DMS153 (cell line): ENCODE measurements around the gene APH1A.
"Not testable (repeated sequence)": the region's sequence is repeated elsewhere in the genome, so short reads cannot be mapped to it uniquely, and the experiment has no call there.

ENCODE experiments used
- DNase-seq: peaks from one replicate; lab custom pipeline; 2025; lab: John Stamatoyannopoulos, UW

The APH1A gene

GRCh38 chr1:150268705-150269403 is at the start of gene APH1A:
APH1A (minus strand) TSS chr1:150269016; CDS start chr1:150268810, 206 bp downstream.
- DNase-seq = peak; percentile 97

- DNase-seq = not testable (repeated sequence)
These were observed 45.9 kb upstream of the APH1A start for GRCh38 chr1:150314691-150315090.

GRCh38 chr1:150311762-150312161 is 42.9 kb upstream of the APH1A start:
- DNase-seq = no peak

GRCh38 chr1:150309758-150310508 is 41.1 kb upstream of the APH1A start:
- peak; percentile 87 for DNase-seq

- not testable (repeated sequence) for DNase-seq
These were observed 39.8 kb upstream of the APH1A start for GRCh38 chr1:150308585-150308984.

GRCh38 chr1:150302902-150303301 is 34.1 kb upstream of the APH1A start:
- DNase-seq = no peak

- DNase-seq = no peak
These were observed 33.5 kb upstream of the APH1A start for GRCh38 chr1:150302338-150302737.

GRCh38 chr1:150299716-150300115 is 30.9 kb upstream of the APH1A start:
- no peak for DNase-seq

- no peak for DNase-seq
These were observed 26.7 kb upstream of the APH1A start for GRCh38 chr1:150295476-150295875.

- DNase-seq = peak; percentile 95
These were observed 24.8 kb upstream of the APH1A start, which contains the start of gene MRPS21 for GRCh38 chr1:150293433-150294253. MRPS21 (plus strand) TSS chr1:150293861; CDS start chr1:150294367, 506 bp downstream.

- no peak for DNase-seq
These were observed 20.0 kb upstream of the APH1A start for GRCh38 chr1:150288822-150289221.

GRCh38 chr1:150288382-150288781 is 19.6 kb upstream of the APH1A start:
- no peak for DNase-seq

- DNase-seq = no peak
These were observed 14.4 kb upstream of the APH1A start for GRCh38 chr1:150283260-150283659.

GRCh38 chr1:150282558-150282958 is 13.7 kb upstream of the APH1A start:
- no peak for DNase-seq

- DNase-seq = peak; percentile 100
These were observed 13.1 kb upstream of the APH1A start, which contains the start of gene CIART for GRCh38 chr1:150281758-150282557. CIART (plus strand) TSS chr1:150282554; CDS start chr1:150283268, 714 bp downstream.

GRCh38 chr1:150281221-150281757 is 12.5 kb upstream of the APH1A start:
- peak; percentile 67 for DNase-seq

GRCh38 chr1:150280138-150280707 is 11.4 kb upstream of the APH1A start:
- DNase-seq = no peak

GRCh38 chr1:150273311-150273710 is 4.5 kb upstream of the APH1A start:
- no peak for DNase-seq

GRCh38 chr1:150271291-150271959 is 2.6 kb upstream of the APH1A start:
- no peak for DNase-seq

GRCh38 chr1:150269451-150269850 is 635 bp upstream of the APH1A start:
- DNase-seq = no peak
